HepG2 (cell line): Measurements from ENCODE around the gene ANP32A. TPM values are rescaled to one million over a fixed set of nuclear protein-coding genes. Genes with fewer than 3 reads are reported as not detected.

Experiments
- ATAC-seq: fragments of 200-7000 bp; cut with Tn5 transposase; 3 replicates; pipeline ENCODE4 v1.9.1; 2020; ENCODE audit warnings: mild to moderate bottlenecking, moderate library complexity
- BruUV-seq: library from RNA; stranded (reverse); fragments of 400-500 nt; replicated peaks from 2 replicates; lab custom pipeline; 2021; lab: Mats Ljungman, UMichigan
- CTCF ChIA-PET: fragments of 300-600 bp; formaldehyde crosslinking; extraction: SDS; loops from one replicate; lab custom pipeline; 2021; ENCODE audit warnings: low total read pairs, inconsistent platforms, low intra/inter-chr PET ratio; lab: Yijun Ruan, JAX
- POLR2A ChIA-PET: fragments of 350-600 bp; sonication (Branson Sonifier 250); formaldehyde crosslinking; loops from one replicate; lab custom pipeline; 2020; ENCODE audit warnings: antibody characterized with exemption, inconsistent platforms; lab: Yijun Ruan, JAX
- DNase-seq: peaks from one replicate; pipeline ENCODE4 v3.0.0-alpha.2; 2015; ENCODE audit warnings: low spot score
- FAIRE-seq: peaks from 3 replicates; lab custom pipeline; 2011; peaks lifted over from hg19 to GRCh38; lab: Jason Lieb, UNC
- H2AFZ ChIP-seq: one replicate; pipeline ENCODE4 v1.6.1; 2011; ENCODE audit warnings: low read length, inconsistent platforms
- H3K27ac ChIP-seq: fragments of 300-600 bp; 3 replicates; pipeline ENCODE4 v1.8.0; 2011; ENCODE audit warnings: mixed run types, mild to moderate bottlenecking, mixed read lengths, low read length, inconsistent platforms; ENCODE audit not compliant: insufficient read depth; ENCODE audit errors: extremely low read length
- H3K27me3 ChIP-seq, 2 experiments: fragments of 200-600 bp in 1 of 2; 2 replicates in 1 of 2; 3 replicates in 1 of 2; pipeline versions ENCODE4 v1.6.0 to v1.8.0; 2011; ENCODE audit warnings: low read length in 2 of 2, mild to moderate bottlenecking in 2 of 2, moderate library complexity in 2 of 2, inconsistent platforms in 1 of 2; ENCODE audit not compliant: insufficient read depth in 2 of 2, control insufficient read depth in 1 of 2
- H3K36me3 ChIP-seq, 2 experiments: fragments of 200-600 bp in 1 of 2; replicated peaks in 1 of 2; 2 replicates in 1 of 2; 3 replicates in 1 of 2; pipeline versions ENCODE4 v1.5.1 to v1.8.0; 2011; ENCODE audit warnings: low read length in 2 of 2, inconsistent platforms in 1 of 2; ENCODE audit not compliant: insufficient read depth in 2 of 2, control insufficient read depth in 1 of 2
- H3K4me1 ChIP-seq: 2 replicates; pipeline ENCODE4 v1.5.1; 2012; ENCODE audit warnings: low read length, inconsistent platforms; ENCODE audit not compliant: insufficient read depth
- H3K4me2 ChIP-seq: 2 replicates; pipeline ENCODE4 v1.6.0; 2011; ENCODE audit warnings: low read depth, low read length, inconsistent platforms
- H3K4me3 ChIP-seq, 3 experiments: fragments of 200-600 bp in 1 of 3; sonication (generic), shearing (Covaris generic) in 1 of 3; replicated peaks in 1 of 3; 2 replicates each; pipeline ENCODE4 v1.5.1; 2011 to 2016; ENCODE audit warnings: low read length in 3 of 3, inconsistent platforms in 2 of 3, low read depth in 2 of 3, mild to moderate bottlenecking in 2 of 3, control low read depth in 1 of 3, mixed read lengths in 1 of 3; ENCODE audit not compliant: insufficient read depth in 1 of 3
- H3K79me2 ChIP-seq: one replicate; pipeline ENCODE4 v1.6.1; 2011; ENCODE audit warnings: low read length, inconsistent platforms; ENCODE audit not compliant: insufficient read depth
- H3K9ac ChIP-seq: 2 replicates; pipeline ENCODE4 v1.6.0; 2011; ENCODE audit warnings: mild to moderate bottlenecking, low read depth, low read length, inconsistent platforms; ENCODE audit not compliant: insufficient read depth
- H3K9me3 ChIP-seq: 2 replicates; pipeline ENCODE4 v1.5.1; 2012; ENCODE audit warnings: mild to moderate bottlenecking, low read length
- H4K20me1 ChIP-seq: 2 replicates; pipeline ENCODE4 v1.6.0; 2011; ENCODE audit warnings: inconsistent platforms, mild to moderate bottlenecking, low read length, moderate library complexity; ENCODE audit not compliant: insufficient read depth
- ATF1 ChIP-seq: IDR thresholded peaks from 2 replicates; pipeline ENCODE4 v1.6.1; 2016; ENCODE audit warnings: mild to moderate bottlenecking, control low read depth
- CREB3 ChIP-seq: sonication (generic); formaldehyde crosslinking; IDR thresholded peaks from 2 replicates; pipeline ENCODE4 v1.5.0; 2020; ENCODE audit warnings: missing genetic modification reagents
- CTCF ChIP-seq: sonication (generic); formaldehyde crosslinking; IDR thresholded peaks from 2 replicates; pipeline ENCODE4 v1.5.0; 2020; ENCODE audit warnings: mild to moderate bottlenecking, missing genetic modification reagents, moderate library complexity
- MAFF ChIP-seq: IDR thresholded peaks from 2 replicates; pipeline ENCODE4 v1.6.1; 2011; ENCODE audit warnings: low read depth, low read length, improper control_type of control experiment
- MAZ ChIP-seq, 2 experiments: sonication (generic) in 1 of 2; formaldehyde crosslinking in 1 of 2; IDR thresholded peaks; 2 replicates each; pipeline versions ENCODE4 v1.5.0 to v1.6.1; 2012 to 2020; ENCODE audit warnings: low read depth in 2 of 2, mild to moderate bottlenecking in 2 of 2, borderline replicate concordance in 1 of 2, improper control_type of control experiment in 1 of 2, low read length in 1 of 2, missing genetic modification reagents in 1 of 2, moderate library complexity in 1 of 2
- NR0B2 ChIP-seq: sonication (generic); formaldehyde crosslinking; IDR thresholded peaks from 2 replicates; pipeline ENCODE4 v1.4.0; 2020; ENCODE audit warnings: mild to moderate bottlenecking, missing genetic modification reagents
- PPARG ChIP-seq: conservative IDR thresholded peaks from 2 replicates; pipeline ENCODE4 v1.6.1; 2016; ENCODE audit warnings: missing biosample characterization, missing genetic modification reagents
- RFX3 ChIP-seq: IDR thresholded peaks from 2 replicates; pipeline ENCODE4 v1.6.1; 2016; ENCODE audit warnings: missing biosample characterization, missing genetic modification reagents
- SIN3A ChIP-seq: IDR thresholded peaks from 2 replicates; pipeline ENCODE4 v1.6.1; 2011; ENCODE audit warnings: low read depth, mild to moderate bottlenecking, control low read depth, low read length, borderline replicate concordance
- SMARCE1 ChIP-seq: fragments of 450-650 bp; IDR thresholded peaks from 2 replicates; pipeline ENCODE4 v1.6.1; 2017; ENCODE audit warnings: borderline replicate concordance
- TCF12 ChIP-seq, 2 experiments: fragments of 450-650 bp in 1 of 2; sonication (generic) in 1 of 2; formaldehyde crosslinking in 1 of 2; IDR thresholded peaks; 2 replicates each; pipeline versions ENCODE4 v1.6.1 to v1.8.0; 2017 to 2022; ENCODE audit warnings: antibody characterized with exemption in 1 of 2, mild to moderate bottlenecking in 1 of 2, missing genetic modification reagents in 1 of 2, moderate library complexity in 1 of 2
- ZBTB39 ChIP-seq: sonication (generic); formaldehyde crosslinking; IDR thresholded peaks from 2 replicates; pipeline ENCODE4 v1.5.0; 2020; ENCODE audit warnings: missing genetic modification reagents
- ZMAT3 ChIP-seq: sonication (generic); formaldehyde crosslinking; conservative IDR thresholded peaks from 2 replicates; pipeline ENCODE4 v1.7.0; 2021; ENCODE audit warnings: missing genetic modification reagents
- ZNF253 ChIP-seq: sonication (generic); formaldehyde crosslinking; IDR thresholded peaks from 2 replicates; pipeline ENCODE4 v1.8.0; 2022; ENCODE audit warnings: mild to moderate bottlenecking, missing genetic modification reagents, borderline replicate concordance
- ZNF317 ChIP-seq: sonication (generic); formaldehyde crosslinking; IDR thresholded peaks from 2 replicates; pipeline ENCODE4 v1.5.0; 2020; ENCODE audit warnings: mild to moderate bottlenecking, missing genetic modification reagents
- ZNF629 ChIP-seq: sonication (generic); formaldehyde crosslinking; conservative IDR thresholded peaks from 2 replicates; pipeline ENCODE4 v1.5.0; 2020; ENCODE audit warnings: missing genetic modification reagents
- ZSCAN25 ChIP-seq: sonication (generic); formaldehyde crosslinking; IDR thresholded peaks from 2 replicates; pipeline ENCODE4 v1.8.0; 2022; ENCODE audit warnings: mild to moderate bottlenecking, missing genetic modification reagents
- ZSCAN9 ChIP-seq: IDR thresholded peaks from 2 replicates; pipeline ENCODE4 v1.6.1; 2016; ENCODE audit warnings: borderline replicate concordance
- WGBS: methylation state at CpG from one replicate; pipeline ENCODE4 v1.1.6; 2017; ENCODE audit warnings: low lambda C conversion rate; 5-methylcytosine and 5-hydroxymethylcytosine counted together
- in situ Hi-C: cut with HindIII; loops from 2 replicates; pipeline ENCODE4 v1.10.0; 2017; ENCODE audit warnings: low pct_unique_long_range_greater_than_20kb; ENCODE audit not compliant: extremely low pct_ligation_motif_present
- intact Hi-C: fragments of 100-400 bp; cut with micrococcal nuclease; formaldehyde crosslinking; loops from one replicate; pipeline ENCODE4 v1.10.0; 2022; ENCODE audit not compliant: unreplicated experiment
- polyA plus RNA-seq, 8 experiments: library from polyadenylated mRNA; depleted of rRNA in 3 of 8; stranded (reverse) in 7 of 8; unstranded in 1 of 8; fragments of >200 nt; fragmentation: Illumina TruSeq in 4 of 8; extraction: Trizol in 4 of 8; gene quantifications; 2 replicates each; pipeline versions ENCODE4 v1.2.1 to v1.2.3, GENCODE V29; 2011 to 2016; ENCODE audit warnings: low read depth in 4 of 8, missing spikeins in 1 of 8, mixed read lengths in 1 of 8; ENCODE audit not compliant: insufficient read depth in 1 of 8
- total RNA-seq, 5 experiments: library from RNA; depleted of rRNA; stranded (reverse); fragments of >200 nt; fragmentation: Illumina TruSeq; extraction: Trizol; gene quantifications; 2 replicates each; pipeline ENCODE4 v1.2.3, GENCODE V29; 2016; ENCODE audit warnings: low read depth in 1 of 5

Gene ANP32A
- total and polyA plus RNA-seq, 2 of the 13 experiments (the other 11 are each of a cell fraction or from before 2014, with no cell fraction given), result 60.6 to 206 TPM

- TF ChIP-seq ZBTB39 (CRISPR knock-in tag) (no peak), PPARG (CRISPR knock-in tag) (no peak), ZNF253 (CRISPR knock-in tag) (no peak), CTCF (CRISPR knock-in tag) (no peak), ZSCAN25 (CRISPR knock-in tag) (no peak)
Measured at GRCh38 chr15:68851971-68852370, 31.3 kb upstream of the ANP32A start (continued).

GRCh38 chr15:68849497-68849896 is 28.8 kb upstream of the ANP32A start:
- H3K4me2 ChIP-seq, result no peak overlapping the region
- no peaks in the 10 kb centered on the region for H4K20me1 ChIP-seq
- in situ Hi-C loops (no loop called here), intact Hi-C loops (no loop called here)
- no peak overlapping the region for H2AFZ ChIP-seq
- ATAC-seq (no peak), DNase-seq (no peak), FAIRE-seq (no peak)
- BruUV-seq, result no TSS peak
- peaks cover 4 to 27% of the 10 kb centered on the region in 2 experiments; a peak in 4 of 5 replicates for H3K27me3 ChIP-seq
- no peak overlapping the region for H3K4me3 ChIP-seq
- H3K27ac ChIP-seq, result no peak overlapping the region
- no peaks in the 10 kb centered on the region for H3K36me3 ChIP-seq
- WGBS, result 4% methylated on average over 2 of the region's 2 CpGs
- H3K9ac ChIP-seq, result no peak overlapping the region
- no peaks in the 10 kb centered on the region for H3K79me2 ChIP-seq
- ChIA-PET POLR2A (no interaction called here), CTCF (no interaction called here)
- H3K4me1 ChIP-seq, result no peaks in the 10 kb centered on the region
- no peaks in the 10 kb centered on the region for H3K9me3 ChIP-seq
- TF ChIP-seq SIN3A (no peak), NR0B2 (CRISPR knock-in tag) (no peak), SMARCE1 (no peak), CREB3 (CRISPR knock-in tag) (no peak), MAFF (no peak), ZNF629 (CRISPR knock-in tag) (no peak), MAZ (IDR thresholded peaks at IDR 0.05; ENCODE audit: borderline replicate concordance, low read depth, low read length) (no peak), MAZ (CRISPR knock-in tag; IDR thresholded peaks at IDR 0.05; ENCODE audit: low read depth) (no peak), ZSCAN9 (CRISPR knock-in tag) (no peak), ATF1 (no peak), ZNF317 (CRISPR knock-in tag) (no peak), TCF12 (IDR thresholded peaks at IDR 0.05) (no peak), TCF12 (CRISPR knock-in tag; IDR thresholded peaks at IDR 0.05) (no peak), ZMAT3 (CRISPR knock-in tag) (no peak), RFX3 (CRISPR knock-in tag) (no peak)
